Mucosa of stomach (tissue), 1 donor: ENCODE results near the gene ABHD17A.
"Not testable (repeated sequence)": the region's sequence is repeated elsewhere in the genome, so short reads cannot be mapped to it uniquely, and the experiment has no call there.

Experiments
- H3K27me3 ChIP-seq: one replicate; pipeline ENCODE4 v1.7.0; 2013; ENCODE audit warnings: mild to moderate bottlenecking, low read length; ENCODE audit not compliant: control insufficient read depth, insufficient read depth
- H3K36me3 ChIP-seq: one replicate; pipeline ENCODE4 v1.7.0; 2013; ENCODE audit warnings: low read length; ENCODE audit not compliant: control insufficient read depth, insufficient read depth
- H3K4me1 ChIP-seq: one replicate; pipeline ENCODE4 v1.7.0; 2013; ENCODE audit warnings: mild to moderate bottlenecking, low read length; ENCODE audit not compliant: control insufficient read depth, insufficient read depth
- H3K4me3 ChIP-seq: one replicate; pipeline ENCODE4 v1.7.0; 2013; ENCODE audit warnings: low read length
- H3K9ac ChIP-seq: one replicate; pipeline ENCODE4 v1.7.0; 2013; ENCODE audit warnings: mild to moderate bottlenecking, low read length, moderate library complexity
- H3K9me3 ChIP-seq: one replicate; pipeline ENCODE4 v1.7.0; 2013; ENCODE audit warnings: mild to moderate bottlenecking, low read length, moderate library complexity; ENCODE audit not compliant: control insufficient read depth
- donor health status: Pancreatic carcinoma.

ABHD17A gene

DNA sequence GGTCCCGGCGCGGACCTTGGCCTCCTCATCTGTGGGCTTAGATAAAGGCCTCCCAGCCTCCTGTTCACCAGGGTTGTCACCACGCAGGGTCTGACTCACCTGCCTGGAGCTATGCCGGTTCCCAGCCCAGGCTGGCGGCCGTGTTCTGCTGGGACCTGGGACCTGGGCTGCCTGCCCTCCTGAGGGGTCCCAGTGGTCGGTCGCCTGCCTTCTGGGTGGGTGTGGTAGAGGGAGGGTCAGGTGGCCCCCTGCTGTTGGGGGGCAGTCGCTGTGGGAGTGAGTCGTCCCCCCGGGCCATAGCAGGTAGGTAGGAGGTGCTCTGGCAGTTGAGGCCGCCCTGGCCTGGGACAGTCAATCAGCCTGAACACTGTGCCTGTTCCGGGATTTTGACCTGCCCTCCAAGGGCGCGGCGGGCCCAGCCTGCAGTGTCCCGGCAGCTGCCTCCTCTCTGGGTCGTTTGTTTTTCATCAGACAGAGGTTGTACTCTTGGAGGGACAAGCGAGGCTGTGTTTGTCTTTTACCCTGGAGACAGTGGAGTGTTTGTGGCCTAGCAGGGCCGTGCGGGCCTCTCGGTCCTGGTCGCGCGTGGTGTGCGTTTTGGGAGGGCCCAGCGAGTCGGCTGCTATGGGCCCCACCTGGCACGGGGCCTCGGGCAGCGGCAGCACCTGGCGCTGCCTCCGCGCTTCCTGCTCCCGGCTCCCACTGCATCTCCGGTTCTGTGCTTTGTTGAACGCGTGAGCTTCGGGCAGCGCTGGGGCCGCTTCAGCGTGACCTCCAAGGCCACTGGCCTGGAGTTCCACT lies 22.5 kb upstream of the ABHD17A start:
- peak overlapping the region; percentile 71 for H3K9ac ChIP-seq
- peak overlapping the region; percentile 31 for H3K4me3 ChIP-seq

DNA sequence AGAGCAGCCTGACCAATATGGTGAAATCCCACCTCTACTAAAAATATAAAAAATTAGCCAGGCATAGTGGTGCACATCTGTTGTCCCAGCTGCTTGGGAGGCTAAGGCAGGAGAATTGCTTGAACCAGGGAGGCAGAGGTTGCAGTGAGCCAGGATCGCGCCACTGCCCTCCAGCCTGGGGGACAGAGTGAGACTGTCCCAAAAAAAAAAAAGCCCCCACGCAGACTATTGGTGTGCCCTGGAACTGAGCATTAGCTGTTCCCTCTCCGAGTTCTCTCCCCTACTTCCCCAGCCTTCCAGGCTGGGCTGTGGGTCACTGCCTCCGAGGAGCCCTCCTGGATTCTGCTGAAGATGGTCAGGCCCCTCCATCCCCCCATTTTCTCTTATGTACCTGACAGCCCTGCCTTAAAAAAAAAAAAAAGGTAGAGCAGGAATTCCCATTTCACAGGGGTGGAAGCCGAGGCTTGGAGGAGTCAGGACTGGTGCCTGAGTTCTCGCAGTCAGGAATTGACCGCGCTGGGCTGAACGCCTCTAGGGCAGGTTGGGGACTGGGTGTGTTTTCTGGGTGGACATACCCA lies 21.8 kb upstream of the ABHD17A start:
- no peak overlapping the region for H3K4me3 ChIP-seq
- no peaks in the 10 kb centered on the region for H3K9me3 ChIP-seq
- no peaks in the 10 kb centered on the region for H3K27me3 ChIP-seq
- H3K36me3 ChIP-seq = no peaks in the 10 kb centered on the region
- peak overlapping the region; percentile 71 for H3K9ac ChIP-seq
- H3K4me1 ChIP-seq = peaks cover 50% of the 10 kb centered on the region

More for the DNA sequence above, 22.5 kb upstream of the ABHD17A start:
- Histone ChIP-seq H3K9me3 (no peaks in the 10 kb centered on the region), H3K36me3 (peaks cover under 1% of the 10 kb centered on the region), H3K4me1 (peaks cover 55% of the 10 kb centered on the region), H3K27me3 (no peaks in the 10 kb centered on the region)

DNA sequence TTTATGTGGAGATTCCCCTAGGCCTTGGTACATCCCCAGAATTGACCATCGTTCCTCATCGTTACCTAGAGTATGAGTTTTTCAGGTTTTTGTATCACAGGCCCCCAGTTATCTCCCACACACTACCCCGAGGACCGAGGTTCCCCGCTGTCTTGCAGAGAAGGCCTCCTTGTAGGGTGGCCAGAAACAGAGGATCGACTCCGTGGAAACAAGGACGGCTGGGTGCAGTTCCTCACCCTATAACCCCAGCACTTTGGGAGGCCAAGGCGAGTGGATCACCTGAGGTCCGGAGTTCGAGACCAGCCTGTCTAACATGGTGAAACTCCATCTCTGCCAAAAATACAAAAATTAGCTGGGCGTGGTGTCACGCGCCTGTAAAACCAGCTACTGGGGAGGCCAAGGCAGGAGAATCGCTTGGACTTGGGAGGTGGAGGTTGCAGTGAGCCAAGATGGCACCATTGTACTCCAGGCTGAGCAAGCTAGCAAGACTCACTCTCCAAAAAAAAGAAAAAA lies 20.6 kb upstream of the ABHD17A start:
- no peaks in the 10 kb centered on the region for H3K9me3 ChIP-seq
- no peaks in the 10 kb centered on the region for H3K27me3 ChIP-seq
- H3K36me3 ChIP-seq = no peaks in the 10 kb centered on the region
- peak overlapping the region; percentile 63 for H3K4me3 ChIP-seq
- peaks cover 47% of the 10 kb centered on the region for H3K4me1 ChIP-seq
- peak overlapping the region; percentile 75 for H3K9ac ChIP-seq

DNA sequence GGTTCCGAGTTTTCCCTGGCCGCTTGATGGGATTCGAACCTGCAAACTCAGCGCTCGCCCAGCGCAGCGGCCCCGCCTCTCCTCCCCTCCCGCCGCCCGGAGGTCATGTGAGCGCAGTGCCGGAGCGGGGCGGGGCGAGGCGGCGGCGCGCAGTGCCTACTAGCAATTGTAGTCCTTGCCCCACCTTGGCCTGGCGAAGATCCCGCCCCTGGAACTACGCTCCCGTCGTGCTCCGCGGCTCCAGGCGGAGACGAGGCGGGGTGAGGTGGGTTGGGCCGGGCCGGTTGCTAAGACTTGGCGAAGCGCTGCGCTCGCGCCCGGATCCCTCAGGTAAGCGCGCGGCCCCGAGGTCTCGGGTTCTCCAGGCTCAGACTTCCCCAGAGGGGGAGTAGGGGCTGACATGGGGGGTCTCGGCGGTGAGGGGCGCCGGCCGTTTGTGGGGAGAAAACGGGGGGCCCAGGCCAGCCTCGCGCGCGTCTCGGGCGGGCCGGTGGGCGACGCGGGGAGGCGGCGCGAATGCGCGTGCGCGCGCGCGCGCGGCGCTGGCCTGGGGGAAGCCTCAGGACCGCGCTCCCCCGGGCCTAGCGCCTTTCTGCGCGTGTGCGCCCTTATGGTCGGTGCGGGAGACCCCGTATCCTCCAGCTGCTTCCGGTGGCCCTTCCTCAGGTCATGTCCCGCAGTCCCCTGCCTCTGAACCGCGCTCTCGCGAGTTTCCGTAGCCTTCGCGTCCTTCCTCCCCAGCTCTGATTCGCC lies 20.0 kb upstream of the ABHD17A start, which contains the start of the genes ADAT3 and SCAMP4:
TSS of gene ADAT3 (plus strand) at position 290 of the 753 bp plus-strand sequence. CDS start 6,649 bp downstream, outside the sequence.
TSS of gene SCAMP4 (plus strand) at position 290 of the 753 bp plus-strand sequence. CDS start 9,621 bp downstream, outside the sequence.
- Histone ChIP-seq H3K36me3 (no peaks in the 10 kb centered on the region), H3K27me3 (no peaks in the 10 kb centered on the region), H3K9ac (peak within 1 kb of the TSS; percentile 75), H3K9me3 (no peaks in the 10 kb centered on the region), H3K4me3 (peak within 1 kb of the TSS; percentile 63), H3K4me1 (peaks cover 46% of the 10 kb centered on the region)

DNA sequence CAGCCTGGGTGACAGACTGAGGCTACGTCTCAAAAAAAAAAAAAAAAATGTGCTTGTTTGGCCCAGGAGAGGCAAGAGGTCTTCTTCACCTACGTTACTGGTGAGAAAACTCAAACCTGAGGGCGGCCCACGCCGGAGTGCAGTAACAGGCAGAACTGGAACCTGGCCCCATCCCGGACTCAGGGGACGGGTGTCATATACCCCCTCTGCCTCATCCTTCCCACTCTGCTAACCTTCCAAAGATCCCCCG lies 19.5 kb upstream of the ABHD17A start:
- Histone ChIP-seq H3K27me3 (no peaks in the 10 kb centered on the region), H3K4me3 (no peak overlapping the region), H3K4me1 (peaks cover 41% of the 10 kb centered on the region), H3K36me3 (no peaks in the 10 kb centered on the region), H3K9ac (no peak overlapping the region), H3K9me3 (no peaks in the 10 kb centered on the region)

DNA sequence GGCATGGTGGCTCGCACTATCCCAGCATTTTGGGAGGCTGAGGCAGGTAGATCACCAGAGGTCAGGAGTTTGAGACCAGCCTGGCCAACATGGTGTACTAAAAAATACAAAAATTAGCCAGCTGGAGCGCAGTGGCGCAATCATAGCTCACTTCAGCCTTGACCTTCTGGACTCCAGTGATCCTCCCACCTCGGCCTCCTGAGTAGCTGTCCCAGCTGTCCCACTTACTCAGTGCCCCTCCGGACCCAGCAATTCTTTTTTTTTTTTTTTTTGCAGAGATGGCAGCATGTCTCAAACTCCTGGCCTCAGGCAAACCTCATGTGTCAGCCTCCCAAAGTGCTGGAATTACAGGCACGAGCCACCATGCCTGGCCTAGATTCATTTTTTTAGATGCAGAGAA lies 17.6 kb upstream of the ABHD17A start:
- Histone ChIP-seq H3K4me1 (peaks cover 27% of the 10 kb centered on the region), H3K36me3 (no peaks in the 10 kb centered on the region), H3K9ac (no peak overlapping the region), H3K4me3 (no peak overlapping the region), H3K9me3 (no peaks in the 10 kb centered on the region), H3K27me3 (no peaks in the 10 kb centered on the region)

DNA sequence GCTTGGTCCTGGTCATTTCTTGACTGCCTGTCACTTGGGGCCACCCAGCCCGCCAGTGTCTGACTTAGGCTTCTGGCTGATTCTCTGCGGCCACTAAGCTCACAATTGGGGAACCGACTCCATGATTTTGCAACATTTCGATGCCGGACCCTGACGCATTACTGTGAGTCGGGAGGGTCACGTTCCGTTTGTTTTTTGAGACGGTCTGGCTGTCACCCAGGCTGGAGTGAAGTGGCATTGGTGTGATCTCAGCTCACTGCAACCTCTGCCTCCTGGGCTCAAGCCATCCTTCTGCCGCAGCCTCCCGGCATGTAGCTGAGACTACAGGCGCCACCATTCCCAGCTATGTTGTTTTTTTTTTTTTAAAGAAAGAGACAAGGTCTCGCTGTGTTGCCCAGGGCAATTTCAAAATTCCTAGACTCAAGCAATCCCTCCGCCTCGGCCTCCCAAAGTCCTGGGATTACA lies 16.7 kb upstream of the ABHD17A start:
- Histone ChIP-seq H3K4me3 (no peak overlapping the region), H3K9ac (no peak overlapping the region), H3K27me3 (no peaks in the 10 kb centered on the region), H3K36me3 (no peaks in the 10 kb centered on the region), H3K9me3 (no peaks in the 10 kb centered on the region), H3K4me1 (peaks cover 28% of the 10 kb centered on the region)

DNA sequence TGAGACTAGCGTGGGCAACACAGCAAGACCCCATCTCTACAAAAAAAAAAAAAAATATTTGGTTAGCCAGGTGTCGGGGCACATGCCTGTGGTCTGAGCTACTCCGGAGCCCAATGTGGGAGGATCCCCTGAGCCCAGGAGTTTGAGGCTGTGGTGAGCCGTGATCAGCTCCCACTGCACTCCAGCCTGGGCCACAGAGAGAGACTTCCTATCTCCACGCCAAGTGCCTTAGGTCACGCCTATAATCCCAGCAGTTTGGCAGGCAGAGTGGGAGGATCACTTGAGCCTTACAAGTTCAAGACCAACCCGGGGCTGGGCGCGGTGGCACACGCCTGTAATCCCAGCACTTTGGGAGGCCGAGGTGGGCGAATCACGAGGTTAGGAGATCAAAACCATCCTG lies 11.2 kb upstream of the ABHD17A start:
- Histone ChIP-seq H3K9me3 (no peaks in the 10 kb centered on the region), H3K9ac (no peak overlapping the region), H3K4me3 (no peak overlapping the region), H3K27me3 (no peaks in the 10 kb centered on the region), H3K36me3 (no peaks in the 10 kb centered on the region), H3K4me1 (peaks cover 10% of the 10 kb centered on the region)

DNA sequence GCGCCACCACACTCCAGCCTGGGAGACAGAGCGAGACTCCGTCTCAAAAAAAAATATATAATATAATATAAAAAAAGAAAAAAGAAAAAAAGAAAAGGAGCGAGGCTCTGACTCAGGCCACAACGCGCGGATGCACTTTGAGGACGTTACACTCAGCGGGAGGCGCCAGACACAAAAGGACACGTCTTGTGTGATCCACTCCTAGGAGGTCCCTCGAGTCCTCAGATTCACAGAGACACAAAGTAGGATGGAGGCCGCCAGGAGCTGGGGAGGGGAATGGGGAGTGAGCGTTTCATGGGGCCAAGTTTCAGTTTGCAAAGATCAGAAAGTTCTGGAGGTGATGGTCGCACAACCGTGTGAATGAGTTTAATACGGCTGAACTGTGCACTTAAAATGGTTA lies 8.5 kb upstream of the ABHD17A start:
- no peak overlapping the region for H3K9ac ChIP-seq
- no peaks in the 10 kb centered on the region for H3K27me3 ChIP-seq
- H3K4me1 ChIP-seq = peaks cover 10% of the 10 kb centered on the region
- H3K4me3 ChIP-seq = no peak overlapping the region
- H3K9me3 ChIP-seq = no peaks in the 10 kb centered on the region
- no peaks in the 10 kb centered on the region for H3K36me3 ChIP-seq

DNA sequence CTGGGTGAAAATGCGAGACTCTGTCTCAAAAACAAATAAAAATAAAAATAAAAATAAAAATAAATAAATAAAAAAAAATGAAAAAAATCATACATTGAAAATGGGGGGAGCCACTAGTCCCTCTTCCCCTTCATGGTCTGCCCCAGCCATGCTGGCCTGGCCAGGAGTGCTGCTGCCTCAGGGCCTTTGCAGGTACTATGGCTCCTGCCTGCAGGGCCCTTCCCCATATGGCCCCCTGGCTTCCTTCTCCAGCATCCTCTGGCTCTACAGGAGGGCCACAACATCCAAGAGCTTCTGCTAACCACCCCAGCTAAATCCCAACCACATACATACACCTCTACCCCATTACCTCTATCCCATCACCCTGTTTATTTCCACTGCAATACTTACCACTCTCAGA lies 4.6 kb upstream of the ABHD17A start:
- Histone ChIP-seq H3K4me3 (no peak overlapping the region), H3K4me1 (no peaks in the 10 kb centered on the region), H3K9me3 (no peaks in the 10 kb centered on the region), H3K27me3 (no peaks in the 10 kb centered on the region), H3K9ac (no peak overlapping the region), H3K36me3 (no peaks in the 10 kb centered on the region)

DNA sequence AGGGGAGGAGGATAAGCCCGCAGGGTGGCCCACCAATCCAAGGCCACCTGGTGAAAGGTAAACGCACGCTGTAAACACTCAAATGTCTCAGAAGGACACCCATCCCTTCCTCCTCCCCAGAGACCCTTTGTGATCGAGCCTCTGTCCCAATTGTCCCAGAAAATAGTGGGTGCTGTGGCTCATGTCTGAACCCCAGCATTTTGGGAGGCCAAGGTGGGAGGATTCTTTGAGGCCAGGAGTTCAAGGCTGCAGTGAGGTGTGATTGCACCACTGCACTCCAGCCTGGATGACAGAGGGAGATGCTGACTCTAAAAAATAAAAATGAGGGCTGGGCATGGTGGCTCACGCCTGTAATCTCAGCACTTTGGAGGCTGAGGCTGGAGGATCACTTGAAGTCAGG lies 3.1 kb upstream of the ABHD17A start:
- peaks cover 11% of the 10 kb centered on the region for H3K4me1 ChIP-seq

DNA sequence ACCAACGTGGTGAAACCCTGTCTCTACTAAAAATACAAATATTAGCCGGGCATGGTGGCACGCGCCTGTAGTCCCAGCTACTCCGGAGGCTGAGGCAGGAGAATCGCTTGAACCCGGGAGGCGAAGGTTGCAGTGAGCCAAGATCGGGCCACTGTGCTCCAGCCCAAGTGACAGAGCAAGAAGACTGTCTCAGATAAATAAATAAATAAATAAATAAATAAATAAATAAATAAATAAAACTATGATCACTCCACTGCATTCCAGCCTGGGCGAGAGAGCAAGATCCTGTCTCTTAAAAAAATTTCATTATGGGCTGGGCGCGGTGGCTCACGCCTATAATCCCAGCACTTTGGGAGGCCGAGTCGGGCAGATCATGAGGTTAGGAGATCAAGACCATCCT lies 1.1 kb upstream of the ABHD17A start:
- not testable (repeated sequence) for H3K9ac ChIP-seq, H3K27me3 ChIP-seq, H3K36me3 ChIP-seq, H3K9me3 ChIP-seq, H3K4me3 ChIP-seq
- H3K4me1 ChIP-seq = peaks cover 21% of the 10 kb centered on the region

More for the DNA sequence above, 3.1 kb upstream of the ABHD17A start:
- H3K27me3 ChIP-seq = no peaks in the 10 kb centered on the region
- no peak overlapping the region for H3K4me3 ChIP-seq
- no peaks in the 10 kb centered on the region for H3K9me3 ChIP-seq
- no peak overlapping the region for H3K9ac ChIP-seq
- no peaks in the 10 kb centered on the region for H3K36me3 ChIP-seq
